ENCODE data around the gene FLCN. TPM values are rescaled to one million over a fixed set of nuclear protein-coding genes. Genes with fewer than 3 reads are reported as not detected.

Gene FLCN
- total RNA-seq, 1 experiment from 2014 or later, result 35.3 TPM

DNA sequence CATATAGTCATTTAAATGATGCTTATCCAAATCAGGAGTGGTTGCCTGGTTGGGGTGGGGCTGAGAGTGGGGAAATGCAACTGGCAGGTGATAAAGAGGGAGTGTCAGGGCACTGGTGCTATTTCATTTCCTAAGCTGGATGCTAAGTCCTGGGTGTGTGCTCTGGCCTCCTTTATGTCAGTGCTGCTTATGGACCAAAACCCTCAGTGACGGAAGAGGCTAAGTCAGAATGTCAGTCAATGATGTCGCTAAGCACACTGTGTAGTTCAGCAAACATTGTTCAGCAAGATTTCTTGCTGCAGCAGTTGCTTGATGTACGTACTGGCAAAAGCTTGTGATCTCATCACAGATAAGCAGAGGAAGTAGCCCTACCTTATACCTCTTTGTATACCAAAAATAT is 16.4 kb upstream of the FLCN start:
- intact Hi-C loops (cut with micrococcal nuclease; ENCODE audit: unreplicated experiment), result no loop called here
- H3K4me1 Mint-ChIP-seq (ENCODE audit: low read depth, unreplicated experiment), result no peaks in the 10 kb centered on the region
- no peak overlapping the region for H3K4me3 Mint-ChIP-seq (ENCODE audit: low read depth, unreplicated experiment)

DNA sequence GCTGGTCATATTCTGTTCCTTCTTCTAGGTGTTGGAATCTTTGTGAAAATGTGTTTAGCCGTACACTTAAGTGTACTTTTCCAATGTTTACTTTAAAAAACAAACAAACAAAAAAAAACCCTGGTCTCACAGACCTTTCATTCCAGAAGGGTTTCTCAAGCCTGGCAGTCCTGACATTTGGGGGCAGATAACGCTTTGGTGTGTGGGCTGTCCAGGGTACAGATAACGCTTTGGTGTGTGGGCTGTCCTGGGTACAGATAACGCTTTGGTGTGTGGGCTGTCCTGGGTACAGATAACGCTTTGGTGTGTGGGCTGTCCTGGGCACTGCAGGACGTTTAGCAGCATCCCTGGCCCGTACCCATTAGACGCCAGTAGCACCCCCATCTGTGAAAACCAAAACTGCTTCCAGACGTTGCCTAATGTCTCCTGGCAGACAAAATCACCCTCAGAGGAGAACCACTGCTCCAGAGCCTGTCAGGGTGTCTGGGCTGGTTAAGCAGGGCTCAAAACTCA is 15.2 kb upstream of the FLCN start:
- peaks cover 33% of the 10 kb centered on the region for H3K36me3 Mint-ChIP-seq (ENCODE audit: insufficient read depth, unreplicated experiment)

More for the DNA sequence above, 16.4 kb upstream of the FLCN start:
- Mint-ChIP-seq H3K27ac (ENCODE audit: unreplicated experiment) (no peak overlapping the region), H3K9me3 (ENCODE audit: low read depth, unreplicated experiment) (no peaks in the 10 kb centered on the region), H3K27me3 (ENCODE audit: unreplicated experiment) (no peaks in the 10 kb centered on the region), H3K36me3 (ENCODE audit: insufficient read depth, unreplicated experiment) (peaks cover 35% of the 10 kb centered on the region)
- TF ChIP-seq, protein P1, sequence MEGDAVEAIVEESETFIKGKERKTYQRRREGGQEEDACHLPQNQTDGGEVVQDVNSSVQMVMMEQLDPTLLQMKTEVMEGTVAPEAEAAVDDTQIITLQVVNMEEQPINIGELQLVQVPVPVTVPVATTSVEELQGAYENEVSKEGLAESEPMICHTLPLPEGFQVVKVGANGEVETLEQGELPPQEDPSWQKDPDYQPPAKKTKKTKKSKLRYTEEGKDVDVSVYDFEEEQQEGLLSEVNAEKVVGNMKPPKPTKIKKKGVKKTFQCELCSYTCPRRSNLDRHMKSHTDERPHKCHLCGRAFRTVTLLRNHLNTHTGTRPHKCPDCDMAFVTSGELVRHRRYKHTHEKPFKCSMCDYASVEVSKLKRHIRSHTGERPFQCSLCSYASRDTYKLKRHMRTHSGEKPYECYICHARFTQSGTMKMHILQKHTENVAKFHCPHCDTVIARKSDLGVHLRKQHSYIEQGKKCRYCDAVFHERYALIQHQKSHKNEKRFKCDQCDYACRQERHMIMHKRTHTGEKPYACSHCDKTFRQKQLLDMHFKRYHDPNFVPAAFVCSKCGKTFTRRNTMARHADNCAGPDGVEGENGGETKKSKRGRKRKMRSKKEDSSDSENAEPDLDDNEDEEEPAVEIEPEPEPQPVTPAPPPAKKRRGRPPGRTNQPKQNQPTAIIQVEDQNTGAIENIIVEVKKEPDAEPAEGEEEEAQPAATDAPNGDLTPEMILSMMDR (IDR thresholded peaks at IDR 0.05; ENCODE audit: unreplicated experiment), result no peak
- BruUV-seq (replicated peaks), result no TSS peak
- no peak for DNase-seq
- CTCF ChIA-PET, result no interaction called here

GRCh38 chr17:17246879-17247278 is 9.9 kb upstream of the FLCN start:
- no TSS peak for BruUV-seq (replicated peaks)
- CTCF ChIA-PET, result no interaction called here
- Mint-ChIP-seq H3K9me3 (ENCODE audit: low read depth, unreplicated experiment) (no peaks in the 10 kb centered on the region), H3K36me3 (ENCODE audit: insufficient read depth, unreplicated experiment) (peaks cover 15% of the 10 kb centered on the region), H3K4me3 (ENCODE audit: low read depth, unreplicated experiment) (no peak overlapping the region), H3K4me1 (ENCODE audit: low read depth, unreplicated experiment) (no peaks in the 10 kb centered on the region), H3K27me3 (ENCODE audit: unreplicated experiment) (no peaks in the 10 kb centered on the region), H3K27ac (ENCODE audit: unreplicated experiment) (no peak overlapping the region)
- TF ChIP-seq, protein P1 (IDR thresholded peaks at IDR 0.05; ENCODE audit: unreplicated experiment), result no peak
- DNase-seq, result no peak
- intact Hi-C loops (cut with micrococcal nuclease; ENCODE audit: unreplicated experiment), result no loop called here

More for the DNA sequence above, 15.2 kb upstream of the FLCN start:
- Mint-ChIP-seq H3K27ac (ENCODE audit: unreplicated experiment) (no peak overlapping the region), H3K4me1 (ENCODE audit: low read depth, unreplicated experiment) (no peaks in the 10 kb centered on the region), H3K4me3 (ENCODE audit: low read depth, unreplicated experiment) (no peak overlapping the region), H3K27me3 (ENCODE audit: unreplicated experiment) (no peaks in the 10 kb centered on the region), H3K9me3 (ENCODE audit: low read depth, unreplicated experiment) (no peaks in the 10 kb centered on the region)
- intact Hi-C loops (cut with micrococcal nuclease; ENCODE audit: unreplicated experiment), result no loop called here
- CTCF ChIA-PET, result no interaction called here
- no TSS peak for BruUV-seq (replicated peaks)
- no peak for DNase-seq
- TF ChIP-seq, protein P1 (IDR thresholded peaks at IDR 0.05; ENCODE audit: unreplicated experiment), result no peak

- Mint-ChIP-seq H3K4me3 (ENCODE audit: low read depth, unreplicated experiment) (no peak overlapping the region), H3K36me3 (ENCODE audit: insufficient read depth, unreplicated experiment) (peaks cover 19% of the 10 kb centered on the region), H3K27me3 (ENCODE audit: unreplicated experiment) (no peaks in the 10 kb centered on the region), H3K27ac (ENCODE audit: unreplicated experiment) (no peak overlapping the region), H3K4me1 (ENCODE audit: low read depth, unreplicated experiment) (no peaks in the 10 kb centered on the region), H3K9me3 (ENCODE audit: low read depth, unreplicated experiment) (no peaks in the 10 kb centered on the region)
- CTCF ChIA-PET, result no interaction called here
- TF ChIP-seq, protein P1 (IDR thresholded peaks at IDR 0.05; ENCODE audit: unreplicated experiment), result no peak
- BruUV-seq (replicated peaks), result no TSS peak
- DNase-seq, result no peak
- intact Hi-C loops (cut with micrococcal nuclease; ENCODE audit: unreplicated experiment), result no loop called here
These were observed 6.2 kb upstream of the FLCN start for GRCh38 chr17:17243163-17243562.

Data from Calu3 (cell line).